ENCODE measurements around the gene COTL1. TPM values are rescaled to one million over a fixed set of nuclear protein-coding genes. Genes with fewer than 3 reads are reported as not detected.

COTL1 gene
- total RNA-seq, 1 donor from 2014 or later = 37.6 TPM

- Mint-ChIP-seq H3K27me3 (no peaks in the 10 kb centered on the region), H3K9me3 (ENCODE audit: low read depth) (no peaks in the 10 kb centered on the region), H3K4me3 (ENCODE audit: low read depth) (no peak overlapping the region), H3K4me1 (ENCODE audit: low read depth) (peaks cover 17% of the 10 kb centered on the region), H3K27ac (no peak overlapping the region), H3K36me3 (ENCODE audit: insufficient read depth) (peaks cover 4% of the 10 kb centered on the region)
- no peak for DNase-seq (ENCODE audit: low spot score, unreplicated experiment)
- no peak for TF ChIP-seq CTCF (IDR thresholded peaks at IDR 0.05; ENCODE audit: unreplicated experiment)
Measured at GRCh38 chr16:84598360-84598759, 19.5 kb downstream of the COTL1 start.

GRCh38 chr16:84597931-84598351, 19.9 kb downstream of the COTL1 start:
- no peak for DNase-seq (ENCODE audit: low spot score, unreplicated experiment)
- Mint-ChIP-seq H3K4me1 (ENCODE audit: low read depth) (peaks cover 17% of the 10 kb centered on the region), H3K27ac (no peak overlapping the region), H3K27me3 (no peaks in the 10 kb centered on the region), H3K36me3 (ENCODE audit: insufficient read depth) (peaks cover 4% of the 10 kb centered on the region), H3K4me3 (ENCODE audit: low read depth) (no peak overlapping the region), H3K9me3 (ENCODE audit: low read depth) (no peaks in the 10 kb centered on the region)
- TF ChIP-seq CTCF (IDR thresholded peaks at IDR 0.05; ENCODE audit: unreplicated experiment) = no peak

GRCh38 chr16:84597528-84597896, 20.4 kb downstream of the COTL1 start:
- Mint-ChIP-seq H3K36me3 (ENCODE audit: insufficient read depth) (peaks cover 4% of the 10 kb centered on the region), H3K9me3 (ENCODE audit: low read depth) (no peaks in the 10 kb centered on the region), H3K27ac (no peak overlapping the region), H3K27me3 (no peaks in the 10 kb centered on the region), H3K4me3 (ENCODE audit: low read depth) (no peak overlapping the region), H3K4me1 (ENCODE audit: low read depth) (peaks cover 19% of the 10 kb centered on the region)
- no peak for DNase-seq (ENCODE audit: low spot score, unreplicated experiment)
- TF ChIP-seq CTCF (IDR thresholded peaks at IDR 0.05; ENCODE audit: unreplicated experiment) = no peak

- H3K36me3 Mint-ChIP-seq (ENCODE audit: insufficient read depth) = peaks cover 8% of the 10 kb centered on the region
- H3K4me3 Mint-ChIP-seq (ENCODE audit: low read depth) = no peak overlapping the region
- H3K4me1 Mint-ChIP-seq (ENCODE audit: low read depth) = peaks cover 24% of the 10 kb centered on the region
- no peak for TF ChIP-seq CTCF (IDR thresholded peaks at IDR 0.05; ENCODE audit: unreplicated experiment)
- DNase-seq (ENCODE audit: low spot score, unreplicated experiment) = no peak
- H3K27me3 Mint-ChIP-seq = no peaks in the 10 kb centered on the region
- H3K27ac Mint-ChIP-seq = no peak overlapping the region
- H3K9me3 Mint-ChIP-seq (ENCODE audit: low read depth) = no peaks in the 10 kb centered on the region
Measured at GRCh38 chr16:84596801-84597527, 20.9 kb downstream of the COTL1 start.

- Mint-ChIP-seq H3K4me1 (ENCODE audit: low read depth) (peaks cover 23% of the 10 kb centered on the region), H3K36me3 (ENCODE audit: insufficient read depth) (peaks cover 8% of the 10 kb centered on the region), H3K27me3 (no peaks in the 10 kb centered on the region), H3K4me3 (ENCODE audit: low read depth) (no peak overlapping the region), H3K9me3 (ENCODE audit: low read depth) (no peaks in the 10 kb centered on the region), H3K27ac (no peak overlapping the region)
- DNase-seq (ENCODE audit: low spot score, unreplicated experiment) = no peak
- no peak for TF ChIP-seq CTCF (IDR thresholded peaks at IDR 0.05; ENCODE audit: unreplicated experiment)
Measured at GRCh38 chr16:84596161-84596560, 21.7 kb downstream of the COTL1 start.
